Activated CD8-positive, alpha-beta T cell treated with anti-CD3 and anti-CD28 coated beads for 36 hours (primary cell): ENCODE results near the gene HK3. TPM values are rescaled to one million over a fixed set of nuclear protein-coding genes. Genes with fewer than 3 reads are reported as not detected.

Source experiments
- ATAC-seq: fragments of 200-7000 bp; cut with Tn5 transposase; one replicate; pipeline ENCODE4 v1.10.0; 2021; ENCODE audit warnings: mild to moderate bottlenecking, moderate library complexity
- CTCF ChIA-PET: fragments of 350-600 bp; sonication (Branson Sonifier 250); formaldehyde crosslinking; loops from one replicate; lab custom pipeline; 2021; ENCODE audit warnings: antibody characterized with exemption; lab: Charles Lee
- POLR2A ChIA-PET: fragments of 350-600 bp; sonication (Branson Sonifier 250); formaldehyde crosslinking; loops from one replicate; lab custom pipeline; 2021; ENCODE audit warnings: antibody characterized with exemption; lab: Charles Lee
- DNase-seq: peaks from one replicate; pipeline ENCODE4 v3.0.0-alpha.2; 2020
- H3K27ac Mint-ChIP-seq: one replicate; pipeline ENCODE4 v1.8.0; 2021; ENCODE audit warnings: mild to moderate bottlenecking, mixed read lengths
- H3K27me3 Mint-ChIP-seq: one replicate; pipeline ENCODE4 v1.8.0; 2021; ENCODE audit warnings: mixed read lengths
- H3K36me3 Mint-ChIP-seq: one replicate; pipeline ENCODE4 v1.8.0; 2021; ENCODE audit warnings: low read depth, mixed read lengths
- H3K4me1 Mint-ChIP-seq: one replicate; pipeline ENCODE4 v1.8.0; 2021; ENCODE audit warnings: low read depth, mixed read lengths
- H3K4me3 Mint-ChIP-seq: one replicate; pipeline ENCODE4 v1.8.0; 2021; ENCODE audit warnings: mild to moderate bottlenecking, moderate library complexity, mixed read lengths
- H3K9me3 Mint-ChIP-seq: one replicate; pipeline ENCODE4 v1.8.0; 2021; ENCODE audit warnings: mixed read lengths
- CTCF ChIP-seq: fragments of 200-600 bp; IDR thresholded peaks from one replicate; pipeline ENCODE4 v1.8.0; 2022; ENCODE audit warnings: antibody characterized with exemption, mild to moderate bottlenecking
- intact Hi-C: fragments of 100-400 bp; cut with micrococcal nuclease; formaldehyde crosslinking; loops from one replicate; pipeline ENCODE4 v1.10.0; 2022
- total RNA-seq, 2 experiments: library from RNA; stranded (reverse); gene quantifications; one replicate each; pipeline ENCODE4 v1.2.3, GENCODE V29; 2021

Gene HK3
- total RNA-seq, 2 experiments from 2014 or later = not detected

- Mint-ChIP-seq H3K9me3 (no peaks in the 10 kb centered on the region), H3K4me3 (no peak overlapping the region), H3K27me3 (peaks cover 14% of the 10 kb centered on the region), H3K4me1 (no peaks in the 10 kb centered on the region), H3K27ac (no peak overlapping the region), H3K36me3 (no peaks in the 10 kb centered on the region)
- ChIA-PET POLR2A (interaction anchor here (1.0 kb wide), 1 partner anchor 191 kb away, joined by 3 read pairs; no protein-coding TSS in a partner anchor), CTCF (no interaction called here)
- intact Hi-C loops = no loop called here
- DNase-seq (no peak), ATAC-seq (no peak)
- TF ChIP-seq CTCF = no peak
Observed at GRCh38 chr5:176850371-176851245, 48.5 kb downstream of the HK3 start.

- no peaks in the 10 kb centered on the region for H3K36me3 Mint-ChIP-seq
Observed at GRCh38 chr5:176849611-176850227, 49.4 kb downstream of the HK3 start.

GRCh38 chr5:176848651-176849050 is 50.5 kb downstream of the HK3 start:
- no peak for TF ChIP-seq CTCF
- Mint-ChIP-seq H3K36me3 (no peaks in the 10 kb centered on the region), H3K4me1 (no peaks in the 10 kb centered on the region), H3K4me3 (no peak overlapping the region), H3K27me3 (peaks cover 14% of the 10 kb centered on the region), H3K27ac (no peak overlapping the region), H3K9me3 (no peaks in the 10 kb centered on the region)
- DNase-seq (no peak), ATAC-seq (no peak)
- CTCF ChIA-PET = no interaction called here
- POLR2A ChIA-PET = no interaction called here
- intact Hi-C loops = no loop called here

More at GRCh38 chr5:176849611-176850227, 49.4 kb downstream of the HK3 start:
- no peak for TF ChIP-seq CTCF
- no peaks in the 10 kb centered on the region for H3K9me3 Mint-ChIP-seq
- no peak overlapping the region for H3K4me3 Mint-ChIP-seq
- H3K27me3 Mint-ChIP-seq = peaks cover 14% of the 10 kb centered on the region
- intact Hi-C loops = no loop called here
- DNase-seq = no peak
- no peak for ATAC-seq
- ChIA-PET POLR2A (interaction anchor here (1.0 kb wide), 1 partner anchor 191 kb away, joined by 3 read pairs; no protein-coding TSS in a partner anchor), CTCF (no interaction called here)
- H3K4me1 Mint-ChIP-seq = no peaks in the 10 kb centered on the region
- no peak overlapping the region for H3K27ac Mint-ChIP-seq

GRCh38 chr5:176847726-176848290 is 51.3 kb downstream of the HK3 start:
- ATAC-seq = no peak
- DNase-seq = no peak
- Mint-ChIP-seq H3K27me3 (peaks cover 14% of the 10 kb centered on the region), H3K36me3 (no peaks in the 10 kb centered on the region), H3K9me3 (no peaks in the 10 kb centered on the region), H3K27ac (no peak overlapping the region), H3K4me1 (no peaks in the 10 kb centered on the region), H3K4me3 (no peak overlapping the region)
- POLR2A ChIA-PET = no interaction called here
- intact Hi-C loops = no loop called here
- no peak for TF ChIP-seq CTCF
- CTCF ChIA-PET = no interaction called here
